T-helper 1 cell (primary cell): ENCODE data around the gene RALGPS1.
"Not testable (repeated sequence)": the region's sequence is repeated elsewhere in the genome, so short reads cannot be mapped to it uniquely, and the experiment has no call there.

Experiments used
- DNase-seq, 5 donors: peaks; one replicate each; pipeline ENCODE4 v3.0.0-alpha.2; 2012 to 2020

RALGPS1 gene

GRCh38 chr9:127163409-127163808 is 248.8 kb downstream of the RALGPS1 start:
- DNase-seq = peak in 1 of 5 donors; percentile 84

- no peak for DNase-seq
Measured at GRCh38 chr9:127165116-127165515, 250.5 kb downstream of the RALGPS1 start.

- no peak for DNase-seq
Measured at GRCh38 chr9:127166111-127166510, 251.5 kb downstream of the RALGPS1 start.

- DNase-seq = peak in 1 of 5 donors; percentile 43
Measured at GRCh38 chr9:127166651-127167524, 252.3 kb downstream of the RALGPS1 start.

- DNase-seq = no peak
Measured at GRCh38 chr9:127167560-127168326, 253.2 kb downstream of the RALGPS1 start.

- no peak for DNase-seq
Measured at GRCh38 chr9:127168756-127169574, 254.4 kb downstream of the RALGPS1 start.

GRCh38 chr9:127169575-127169883 is 254.9 kb downstream of the RALGPS1 start:
- DNase-seq = no peak

- DNase-seq = no peak
Measured at GRCh38 chr9:127170103-127170502, 255.5 kb downstream of the RALGPS1 start.

- DNase-seq = no peak
Measured at GRCh38 chr9:127170652-127171051, 256.1 kb downstream of the RALGPS1 start.

- DNase-seq = not testable (repeated sequence)
Measured at GRCh38 chr9:127171348-127171747, 256.8 kb downstream of the RALGPS1 start.

- no peak for DNase-seq
Measured at GRCh38 chr9:127172066-127172707, 257.6 kb downstream of the RALGPS1 start.

GRCh38 chr9:127173063-127173462 is 258.5 kb downstream of the RALGPS1 start:
- DNase-seq = no peak

- DNase-seq = no peak
Measured at GRCh38 chr9:127174386-127175318, 260.1 kb downstream of the RALGPS1 start.

- no peak for DNase-seq
Measured at GRCh38 chr9:127175319-127175715, 260.7 kb downstream of the RALGPS1 start.

- DNase-seq = no peak
Measured at GRCh38 chr9:127175764-127176163, 261.2 kb downstream of the RALGPS1 start.

GRCh38 chr9:127176631-127177030 is 262.0 kb downstream of the RALGPS1 start:
- no peak for DNase-seq

- DNase-seq = no peak
Measured at GRCh38 chr9:127177231-127177630, 262.6 kb downstream of the RALGPS1 start.

GRCh38 chr9:127177665-127178265 is 263.2 kb downstream of the RALGPS1 start:
- DNase-seq = no peak

- DNase-seq = no peak
Measured at GRCh38 chr9:127178686-127179632, 264.4 kb downstream of the RALGPS1 start.
